ENCODE results near the gene RHOT1.
"Not testable (repeated sequence)": the region's sequence is repeated elsewhere in the genome, so short reads cannot be mapped to it uniquely, and the experiment has no call there.

RHOT1 gene

DNA sequence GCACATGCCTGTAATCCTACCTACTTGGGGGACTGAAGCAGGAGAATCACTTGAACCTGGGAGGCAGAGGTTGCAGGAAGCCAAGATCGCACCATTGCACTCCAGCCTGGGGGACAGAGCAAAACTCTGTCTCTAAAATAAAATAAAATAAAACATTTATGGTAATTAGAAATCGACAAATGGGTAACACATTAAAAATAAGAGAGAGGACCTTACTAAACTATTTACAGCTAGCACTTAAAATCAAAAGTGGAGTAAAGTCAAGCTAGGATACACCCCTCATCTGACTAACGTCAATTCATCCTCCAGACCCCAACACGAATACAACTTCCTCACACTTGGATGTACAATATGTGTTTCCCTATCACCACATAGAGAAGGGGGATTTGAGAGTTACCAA is 27.8 kb upstream of the RHOT1 start:
- Histone ChIP-seq H3K27ac (ENCODE audit: insufficient read depth in 1 of 2, low read depth in 1 of 2, low read length in 2 of 2, poor library complexity in 1 of 2, severe bottlenecking in 2 of 2) (no peak overlapping the region), H3K9me3 (ENCODE audit: control extremely low read depth in 1 of 5, control insufficient read depth in 4 of 5, insufficient read depth in 2 of 5, low read depth in 1 of 5, low read length in 4 of 5) (no peaks in the 10 kb centered on the region), H3K4me1 (ENCODE audit: control extremely low read depth in 1 of 4, control insufficient read depth in 4 of 4, insufficient read depth in 4 of 4, low read length in 3 of 4) (peaks cover 4 to 21% (median 9%) of the 10 kb centered on the region in 4 experiments), H3K27me3 (replicated peaks in 2 of 5; ENCODE audit: control insufficient read depth in 4 of 5, insufficient read depth in 5 of 5, low read length in 4 of 5) (no peaks in the 10 kb centered on the region), H3K36me3 (ENCODE audit: control insufficient read depth in 4 of 4, insufficient read depth in 4 of 4, low read length in 3 of 4) (no peaks in the 10 kb centered on the region), H3K4me3 (ENCODE audit: control insufficient read depth in 1 of 7, extremely low read depth in 1 of 7, insufficient read depth in 4 of 7, low read depth in 2 of 7, low read length in 6 of 7) (no peak overlapping the region)
- no CpG with 5 or more reads among the region's 4 CpGs for WGBS (ENCODE audit: insufficient coverage)
- DNase-seq = peak in 2 of 3 donors; percentile 24 to 25
- ChIA-PET CTCF (interaction anchor here (1.0 kb wide), 1 partner anchor 14 kb away, joined by 3 read pairs; no protein-coding TSS in a partner anchor), POLR2A (interaction anchor here (0.6 to 0.7 kb wide), 2 partner anchors 10 to 12 kb away, joined by 3 read pairs; no protein-coding TSS in a partner anchor)

GRCh38 chr17:32115546-32115945 is 26.8 kb upstream of the RHOT1 start:
- H3K9me3 ChIP-seq (ENCODE audit: control extremely low read depth in 1 of 5, control insufficient read depth in 4 of 5, insufficient read depth in 2 of 5, low read depth in 1 of 5, low read length in 4 of 5); H3K27me3 ChIP-seq (replicated peaks in 2 of 5; ENCODE audit: control insufficient read depth in 4 of 5, insufficient read depth in 5 of 5, low read length in 4 of 5); H3K36me3 ChIP-seq (ENCODE audit: control insufficient read depth in 4 of 4, insufficient read depth in 4 of 4, low read length in 3 of 4); POLR2A ChIA-PET; H3K4me3 ChIP-seq (ENCODE audit: control insufficient read depth in 1 of 7, extremely low read depth in 1 of 7, insufficient read depth in 4 of 7, low read depth in 2 of 7, low read length in 6 of 7); CTCF ChIA-PET; DNase-seq; H3K27ac ChIP-seq (ENCODE audit: insufficient read depth in 1 of 2, low read depth in 1 of 2, low read length in 2 of 2, poor library complexity in 1 of 2, severe bottlenecking in 2 of 2): not testable (repeated sequence)
- peaks cover 4 to 21% (median 10%) of the 10 kb centered on the region in 4 experiments for H3K4me1 ChIP-seq (ENCODE audit: control extremely low read depth in 1 of 4, control insufficient read depth in 4 of 4, insufficient read depth in 4 of 4, low read length in 3 of 4)
- WGBS (ENCODE audit: insufficient coverage) = 100% methylated on average over 4 of the region's 8 CpGs

- ChIA-PET CTCF (no interaction called here), POLR2A (no interaction called here)
- Histone ChIP-seq H3K9me3 (ENCODE audit: control extremely low read depth in 1 of 5, control insufficient read depth in 4 of 5, insufficient read depth in 2 of 5, low read depth in 1 of 5, low read length in 4 of 5) (no peaks in the 10 kb centered on the region), H3K36me3 (ENCODE audit: control insufficient read depth in 4 of 4, insufficient read depth in 4 of 4, low read length in 3 of 4) (no peaks in the 10 kb centered on the region), H3K27me3 (replicated peaks in 2 of 5; ENCODE audit: control insufficient read depth in 4 of 5, insufficient read depth in 5 of 5, low read length in 4 of 5) (no peaks in the 10 kb centered on the region), H3K27ac (ENCODE audit: insufficient read depth in 1 of 2, low read depth in 1 of 2, low read length in 2 of 2, poor library complexity in 1 of 2, severe bottlenecking in 2 of 2) (no peak overlapping the region), H3K4me1 (ENCODE audit: control extremely low read depth in 1 of 4, control insufficient read depth in 4 of 4, insufficient read depth in 4 of 4, low read length in 3 of 4) (peaks cover 2 to 16% (median 10%) of the 10 kb centered on the region in 4 experiments), H3K4me3 (ENCODE audit: control insufficient read depth in 1 of 7, extremely low read depth in 1 of 7, insufficient read depth in 4 of 7, low read depth in 2 of 7, low read length in 6 of 7) (no peak overlapping the region)
- DNase-seq = no peak
- WGBS (ENCODE audit: insufficient coverage) = 100% methylated on average over 1 of the region's 2 CpGs
Observed at GRCh38 chr17:32116937-32117336, 25.4 kb upstream of the RHOT1 start.

GRCh38 chr17:32117399-32117798 is 24.9 kb upstream of the RHOT1 start:
- Histone ChIP-seq H3K27ac (ENCODE audit: insufficient read depth in 1 of 2, low read depth in 1 of 2, low read length in 2 of 2, poor library complexity in 1 of 2, severe bottlenecking in 2 of 2) (no peak overlapping the region), H3K27me3 (replicated peaks in 2 of 5; ENCODE audit: control insufficient read depth in 4 of 5, insufficient read depth in 5 of 5, low read length in 4 of 5) (no peaks in the 10 kb centered on the region), H3K36me3 (ENCODE audit: control insufficient read depth in 4 of 4, insufficient read depth in 4 of 4, low read length in 3 of 4) (no peaks in the 10 kb centered on the region), H3K4me3 (ENCODE audit: control insufficient read depth in 1 of 7, extremely low read depth in 1 of 7, insufficient read depth in 4 of 7, low read depth in 2 of 7, low read length in 6 of 7) (no peak overlapping the region), H3K4me1 (ENCODE audit: control extremely low read depth in 1 of 4, control insufficient read depth in 4 of 4, insufficient read depth in 4 of 4, low read length in 3 of 4) (peaks cover 2 to 16% (median 10%) of the 10 kb centered on the region in 4 experiments), H3K9me3 (ENCODE audit: control extremely low read depth in 1 of 5, control insufficient read depth in 4 of 5, insufficient read depth in 2 of 5, low read depth in 1 of 5, low read length in 4 of 5) (no peaks in the 10 kb centered on the region)
- CTCF ChIA-PET = no interaction called here
- DNase-seq = no peak
- WGBS (ENCODE audit: insufficient coverage) = 99% methylated on average over 7 of the region's 8 CpGs
- POLR2A ChIA-PET = no interaction called here

DNA sequence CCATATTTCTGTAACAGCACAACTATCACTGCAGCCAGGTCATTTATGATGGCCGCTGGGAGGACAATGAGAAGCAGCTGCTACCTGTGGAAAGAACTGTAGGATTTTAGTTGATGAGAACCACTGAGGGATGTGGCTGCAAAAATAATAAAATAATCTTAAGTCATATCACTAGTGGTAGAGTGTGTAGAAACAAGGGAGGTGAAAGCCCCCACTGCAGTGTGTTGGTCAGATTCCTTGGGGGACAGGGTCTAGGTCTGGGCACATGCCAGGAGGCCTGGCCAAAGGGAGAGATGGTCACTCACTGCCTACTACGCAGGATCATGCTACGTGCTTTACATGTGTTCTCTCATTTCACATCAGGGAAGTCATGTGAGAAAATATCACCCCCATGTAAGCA is 24.2 kb upstream of the RHOT1 start:
- H3K4me3 ChIP-seq (ENCODE audit: control insufficient read depth in 1 of 7, extremely low read depth in 1 of 7, insufficient read depth in 4 of 7, low read depth in 2 of 7, low read length in 6 of 7); H3K9me3 ChIP-seq (ENCODE audit: control extremely low read depth in 1 of 5, control insufficient read depth in 4 of 5, insufficient read depth in 2 of 5, low read depth in 1 of 5, low read length in 4 of 5); DNase-seq; POLR2A ChIA-PET; H3K27ac ChIP-seq (ENCODE audit: insufficient read depth in 1 of 2, low read depth in 1 of 2, low read length in 2 of 2, poor library complexity in 1 of 2, severe bottlenecking in 2 of 2); H3K36me3 ChIP-seq (ENCODE audit: control insufficient read depth in 4 of 4, insufficient read depth in 4 of 4, low read length in 3 of 4); H3K27me3 ChIP-seq (replicated peaks in 2 of 5; ENCODE audit: control insufficient read depth in 4 of 5, insufficient read depth in 5 of 5, low read length in 4 of 5); CTCF ChIA-PET: not testable (repeated sequence)
- 100% methylated on average over 2 of the region's 3 CpGs for WGBS (ENCODE audit: insufficient coverage)
- peaks cover 2 to 16% (median 10%) of the 10 kb centered on the region in 4 experiments for H3K4me1 ChIP-seq (ENCODE audit: control extremely low read depth in 1 of 4, control insufficient read depth in 4 of 4, insufficient read depth in 4 of 4, low read length in 3 of 4)

- ChIA-PET POLR2A (no interaction called here), CTCF (no interaction called here)
- 100% methylated on average over 4 of the region's 4 CpGs for WGBS (ENCODE audit: insufficient coverage)
- H3K27me3 ChIP-seq (replicated peaks in 2 of 5; ENCODE audit: control insufficient read depth in 4 of 5, insufficient read depth in 5 of 5, low read length in 4 of 5) = no peaks in the 10 kb centered on the region
- H3K27ac ChIP-seq (ENCODE audit: insufficient read depth in 1 of 2, low read depth in 1 of 2, low read length in 2 of 2, poor library complexity in 1 of 2, severe bottlenecking in 2 of 2) = no peak overlapping the region
- H3K9me3 ChIP-seq (ENCODE audit: control extremely low read depth in 1 of 5, control insufficient read depth in 4 of 5, insufficient read depth in 2 of 5, low read depth in 1 of 5, low read length in 4 of 5) = no peaks in the 10 kb centered on the region
- no peaks in the 10 kb centered on the region for H3K36me3 ChIP-seq (ENCODE audit: control insufficient read depth in 4 of 4, insufficient read depth in 4 of 4, low read length in 3 of 4)
- DNase-seq = no peak
- peaks cover 2 to 16% (median 8%) of the 10 kb centered on the region in 4 experiments for H3K4me1 ChIP-seq (ENCODE audit: control extremely low read depth in 1 of 4, control insufficient read depth in 4 of 4, insufficient read depth in 4 of 4, low read length in 3 of 4)
- no peak overlapping the region for H3K4me3 ChIP-seq (ENCODE audit: control insufficient read depth in 1 of 7, extremely low read depth in 1 of 7, insufficient read depth in 4 of 7, low read depth in 2 of 7, low read length in 6 of 7)
Observed at GRCh38 chr17:32118835-32119234, 23.5 kb upstream of the RHOT1 start.

- no peaks in the 10 kb centered on the region for H3K36me3 ChIP-seq (ENCODE audit: control insufficient read depth in 4 of 4, insufficient read depth in 4 of 4, low read length in 3 of 4)
- H3K4me3 ChIP-seq (ENCODE audit: control insufficient read depth in 1 of 7, extremely low read depth in 1 of 7, insufficient read depth in 4 of 7, low read depth in 2 of 7, low read length in 6 of 7) = no peak overlapping the region
- no peak for DNase-seq
- H3K4me1 ChIP-seq (ENCODE audit: control extremely low read depth in 1 of 4, control insufficient read depth in 4 of 4, insufficient read depth in 4 of 4, low read length in 3 of 4) = peaks cover 0 to 4% (median 0%) of the 10 kb centered on the region in 4 experiments
- CTCF ChIA-PET = interaction anchor here (0.9 kb wide), 1 partner anchor 17 kb away, joined by 4 read pairs; no protein-coding TSS in a partner anchor
- POLR2A ChIA-PET = no interaction called here
- WGBS (ENCODE audit: insufficient coverage) = 100% methylated on average over 3 of the region's 4 CpGs
- H3K27ac ChIP-seq (ENCODE audit: insufficient read depth in 1 of 2, low read depth in 1 of 2, low read length in 2 of 2, poor library complexity in 1 of 2, severe bottlenecking in 2 of 2) = no peak overlapping the region
- no peaks in the 10 kb centered on the region for H3K9me3 ChIP-seq (ENCODE audit: control extremely low read depth in 1 of 5, control insufficient read depth in 4 of 5, insufficient read depth in 2 of 5, low read depth in 1 of 5, low read length in 4 of 5)
- no peaks in the 10 kb centered on the region for H3K27me3 ChIP-seq (replicated peaks in 2 of 5; ENCODE audit: control insufficient read depth in 4 of 5, insufficient read depth in 5 of 5, low read length in 4 of 5)
Observed at GRCh38 chr17:32120141-32120540, 22.2 kb upstream of the RHOT1 start.
